Epidermal melanocyte (primary cell): ENCODE data around the gene CRKL.

ENCODE experiments used
- DNase-seq: peaks from one replicate; pipeline ENCODE4 v3.0.0; 2011; ENCODE audit warnings: low spot score; ENCODE audit not compliant: insufficient read length

The CRKL gene

DNA sequence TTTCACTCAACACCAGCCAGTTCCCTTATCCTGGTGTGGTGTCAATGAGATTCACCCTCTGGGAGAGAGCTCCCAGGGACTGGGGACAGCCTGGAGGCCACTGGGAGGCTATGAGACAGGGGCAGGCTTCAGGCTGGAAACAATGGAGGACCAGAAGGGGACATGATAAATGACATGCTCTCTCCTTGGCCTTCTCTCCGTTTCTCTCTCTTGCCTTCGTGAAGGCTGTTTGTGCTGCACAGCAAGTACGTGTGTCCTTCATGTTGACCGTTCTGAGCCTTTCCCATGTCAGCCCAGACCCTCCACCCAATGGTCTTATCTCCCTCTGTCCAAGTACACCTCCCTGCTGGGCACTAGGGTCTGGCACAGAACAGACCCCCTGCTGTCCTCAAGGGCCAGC, 63.3 kb downstream of the CRKL start:
- DNase-seq = no peak

DNA sequence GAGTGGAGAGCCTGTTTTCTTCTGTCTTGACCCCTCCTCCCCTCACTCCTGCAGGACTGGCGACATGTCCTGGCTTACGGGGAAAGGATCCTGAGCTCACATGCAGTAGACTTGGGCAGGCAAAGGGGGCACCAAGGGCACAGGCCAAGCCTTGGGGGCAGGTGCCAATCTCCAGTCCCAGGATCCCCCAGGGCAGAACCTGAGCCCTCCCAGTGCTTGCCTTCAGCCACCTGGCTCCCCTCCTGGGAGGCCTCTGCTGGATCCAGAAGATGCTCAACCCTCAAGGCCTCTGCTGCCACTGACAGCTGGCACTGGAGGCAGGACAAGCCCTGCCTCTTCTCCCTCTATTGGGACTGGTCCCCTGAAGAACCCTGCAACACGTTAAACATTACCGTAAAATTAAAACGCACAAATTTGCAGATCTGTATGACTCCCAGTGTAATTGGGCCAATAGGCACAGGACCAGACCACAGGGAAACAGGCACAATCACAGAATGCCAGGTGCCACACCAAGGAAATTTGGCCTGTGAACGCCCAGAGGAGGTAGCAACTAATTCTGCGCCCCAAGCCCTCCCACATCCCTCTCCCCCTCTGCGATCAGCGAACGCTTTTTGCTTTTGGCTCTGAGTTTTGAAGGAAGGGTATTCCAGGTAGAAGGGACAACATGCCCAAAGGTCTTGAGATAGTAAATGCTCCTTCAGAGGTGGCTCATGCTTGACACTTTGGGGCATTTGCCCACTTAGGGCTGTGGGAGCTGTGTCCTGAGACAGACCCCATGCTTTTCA, 63.9 kb downstream of the CRKL start:
- no peak for DNase-seq

DNA sequence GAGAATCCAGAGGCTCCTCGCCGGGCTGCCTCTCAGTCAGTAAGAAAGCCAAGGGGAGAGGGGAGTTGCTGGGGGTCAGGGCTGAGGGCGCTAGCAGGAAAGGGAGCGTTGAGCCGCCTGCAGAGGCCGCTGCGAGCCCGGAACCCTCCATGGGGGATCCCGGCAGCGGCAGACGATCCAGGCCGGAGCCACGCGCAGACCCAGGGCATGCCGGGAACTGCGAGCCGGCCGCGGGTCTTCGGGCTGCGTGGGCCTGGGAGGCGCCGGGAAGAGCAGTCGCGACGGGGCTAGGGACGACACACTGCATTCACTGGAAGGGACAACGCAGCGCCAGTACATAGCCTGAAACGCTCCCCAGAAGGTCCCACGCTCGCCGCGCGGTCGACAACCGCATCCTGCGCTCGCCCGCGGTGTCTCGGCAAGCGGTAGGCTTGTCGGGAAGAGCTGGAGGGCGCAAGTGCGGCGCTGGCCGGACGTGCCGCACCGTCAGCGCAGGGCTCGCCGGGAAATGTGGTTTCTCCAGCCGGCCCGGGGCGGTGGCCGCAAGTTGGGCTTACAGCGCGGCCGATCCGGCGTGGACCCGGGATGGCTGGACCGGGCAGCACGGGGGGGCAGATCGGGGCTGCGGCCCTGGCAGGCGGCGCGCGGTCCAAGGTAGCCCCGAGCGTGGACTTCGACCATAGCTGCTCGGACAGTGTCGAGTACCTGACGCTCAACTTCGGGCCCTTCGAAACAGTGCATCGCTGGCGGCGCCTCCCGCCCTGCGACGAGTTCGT, 64.8 kb downstream of the CRKL start, which contains the start of gene LZTR1:
Gene LZTR1 (plus strand): TSS at position 511 of the 776 bp plus-strand sequence. CDS start 75 bp downstream, at position 586.
- peak; percentile 77 for DNase-seq

DNA sequence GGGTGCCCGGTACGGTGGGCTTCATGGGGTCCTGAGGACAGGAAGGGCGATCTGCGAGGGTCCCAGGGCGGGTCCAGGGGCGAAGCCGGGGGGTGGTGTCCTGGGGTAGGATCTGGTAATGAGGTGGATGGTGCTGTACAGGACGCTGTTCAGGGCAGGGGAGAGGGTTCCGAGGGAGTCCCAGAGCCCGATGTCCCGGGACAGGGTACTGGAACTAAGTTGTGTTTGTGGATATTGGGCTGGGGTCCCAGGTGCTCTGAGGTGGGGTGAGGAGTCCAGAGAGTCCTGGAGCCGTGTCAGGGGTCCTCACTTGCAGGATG, 65.3 kb downstream of the CRKL start:
- DNase-seq = no peak

DNA sequence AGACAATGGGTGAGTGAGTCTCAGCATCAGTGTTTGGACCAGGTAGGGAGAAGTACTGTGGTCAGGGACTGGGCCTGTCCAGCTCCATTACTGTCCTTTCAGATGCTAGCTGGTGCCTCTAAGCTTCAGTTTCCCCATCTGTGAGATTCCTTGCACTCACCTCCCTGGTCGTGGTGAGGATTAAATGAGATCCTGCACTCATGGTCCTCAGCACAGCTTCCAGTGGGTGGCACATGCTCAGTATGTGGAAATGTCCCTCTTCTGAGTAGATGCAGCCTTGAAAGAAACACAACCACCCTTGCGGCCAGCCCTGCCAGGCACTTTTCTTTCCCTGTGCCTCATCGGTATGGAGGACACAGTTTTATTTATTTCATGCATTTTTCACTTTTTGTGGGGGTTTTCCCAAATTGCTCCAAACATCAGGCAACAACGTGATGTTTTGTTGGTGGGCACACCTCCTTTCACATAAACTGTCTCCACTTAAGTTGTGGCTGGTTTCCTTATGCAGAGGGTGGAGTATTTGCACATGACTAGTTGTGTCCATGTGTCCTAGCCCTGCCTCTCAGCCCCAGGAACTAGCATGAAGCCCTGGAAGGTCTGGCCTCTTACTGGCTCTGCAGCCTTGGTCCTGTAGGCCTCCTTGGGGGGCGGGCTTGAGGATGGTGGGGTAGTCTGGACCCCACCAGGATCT, 66.0 kb downstream of the CRKL start:
- no peak for DNase-seq

DNA sequence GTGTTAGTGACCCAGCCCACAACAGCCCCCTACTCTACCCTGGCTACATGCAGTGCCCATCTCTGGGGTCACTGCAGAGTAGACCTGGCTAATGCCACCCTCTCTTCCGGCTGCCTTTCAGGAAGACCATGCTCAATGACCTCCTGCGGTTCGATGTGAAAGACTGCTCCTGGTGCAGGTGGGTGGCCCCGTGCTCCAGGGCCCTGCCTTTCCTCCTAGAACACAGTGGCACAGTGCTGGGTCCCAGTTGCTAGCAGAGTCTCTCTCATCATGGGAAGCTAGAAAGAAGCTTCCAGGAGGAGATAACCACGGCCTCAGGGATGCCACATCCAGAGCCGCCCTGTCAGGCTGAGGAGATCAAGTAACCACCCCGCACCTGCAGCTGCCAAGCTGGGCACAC, 68.5 kb downstream of the CRKL start:
- DNase-seq = no peak

DNA sequence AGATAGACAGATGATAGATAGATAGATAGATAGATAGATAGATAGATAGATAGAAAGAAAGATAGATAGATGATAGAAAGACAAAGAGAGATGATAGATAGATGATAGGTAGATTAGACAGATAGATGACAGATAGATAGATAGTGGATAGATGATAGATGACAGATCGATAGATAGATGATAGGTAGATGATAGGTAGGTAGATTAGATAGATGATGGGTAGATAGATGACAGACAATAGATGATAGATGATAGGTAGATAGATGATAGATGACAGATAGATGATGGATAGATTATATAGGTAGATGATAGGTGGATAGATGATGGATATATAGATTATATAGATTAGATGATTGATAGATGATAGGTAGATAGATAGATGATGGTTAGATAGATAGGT, 69.2 kb downstream of the CRKL start:
- DNase-seq = no peak

DNA sequence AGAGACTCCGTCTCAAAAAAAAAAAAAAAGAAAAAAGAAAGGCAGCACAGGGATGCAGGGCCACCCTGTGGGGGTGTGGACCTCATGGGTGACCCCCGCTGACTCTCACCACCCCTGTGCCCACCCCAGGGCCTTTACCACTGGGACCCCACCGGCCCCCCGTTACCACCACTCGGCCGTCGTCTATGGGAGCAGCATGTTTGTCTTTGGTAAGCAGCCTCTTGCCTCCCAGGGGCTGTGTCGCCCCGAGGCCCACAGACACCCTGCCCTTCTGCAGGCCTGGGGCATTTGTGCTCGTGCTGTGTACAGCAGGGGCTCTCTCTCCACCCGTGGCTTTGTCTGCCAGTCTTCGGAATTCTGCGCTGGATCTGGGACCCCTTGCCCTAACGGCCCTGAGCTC, 70.2 kb downstream of the CRKL start:
- DNase-seq = no peak

DNA sequence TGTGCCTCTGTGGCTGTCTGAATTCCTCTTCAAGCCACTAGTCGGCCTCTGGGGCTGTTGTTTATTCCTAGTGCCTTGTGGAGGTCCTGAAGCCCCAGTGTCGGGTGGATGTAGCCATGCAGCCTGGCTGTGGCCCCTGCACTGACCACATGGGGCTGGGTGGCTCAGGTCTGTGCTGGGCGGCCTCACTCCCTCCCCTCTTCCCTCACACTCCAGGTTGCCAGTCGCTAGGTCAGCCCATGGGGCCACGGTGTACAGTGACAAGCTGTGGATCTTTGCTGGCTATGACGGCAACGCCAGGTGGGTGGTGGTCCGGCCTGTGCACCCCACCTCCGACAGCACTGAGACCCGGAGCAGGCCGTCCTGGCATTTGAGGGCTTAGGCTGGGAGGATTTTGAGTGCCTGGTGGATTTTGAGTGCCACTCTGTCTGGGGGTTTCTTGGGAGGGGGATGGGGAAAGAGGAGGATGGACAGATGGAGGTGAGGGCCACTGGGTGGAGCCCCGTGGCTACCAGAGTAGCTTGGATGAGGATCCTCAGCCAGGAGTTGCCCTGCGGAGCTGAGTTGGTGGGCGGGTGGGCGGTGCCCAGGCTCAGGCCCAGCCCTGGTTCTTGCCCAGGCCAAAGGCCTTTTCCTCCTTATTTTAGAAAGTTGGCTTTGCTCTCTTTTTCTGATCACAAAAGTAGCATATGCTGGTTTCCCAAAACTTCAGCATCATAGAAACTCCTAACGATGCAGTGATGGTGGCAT, 71.5 kb downstream of the CRKL start:
- no peak for DNase-seq

DNA sequence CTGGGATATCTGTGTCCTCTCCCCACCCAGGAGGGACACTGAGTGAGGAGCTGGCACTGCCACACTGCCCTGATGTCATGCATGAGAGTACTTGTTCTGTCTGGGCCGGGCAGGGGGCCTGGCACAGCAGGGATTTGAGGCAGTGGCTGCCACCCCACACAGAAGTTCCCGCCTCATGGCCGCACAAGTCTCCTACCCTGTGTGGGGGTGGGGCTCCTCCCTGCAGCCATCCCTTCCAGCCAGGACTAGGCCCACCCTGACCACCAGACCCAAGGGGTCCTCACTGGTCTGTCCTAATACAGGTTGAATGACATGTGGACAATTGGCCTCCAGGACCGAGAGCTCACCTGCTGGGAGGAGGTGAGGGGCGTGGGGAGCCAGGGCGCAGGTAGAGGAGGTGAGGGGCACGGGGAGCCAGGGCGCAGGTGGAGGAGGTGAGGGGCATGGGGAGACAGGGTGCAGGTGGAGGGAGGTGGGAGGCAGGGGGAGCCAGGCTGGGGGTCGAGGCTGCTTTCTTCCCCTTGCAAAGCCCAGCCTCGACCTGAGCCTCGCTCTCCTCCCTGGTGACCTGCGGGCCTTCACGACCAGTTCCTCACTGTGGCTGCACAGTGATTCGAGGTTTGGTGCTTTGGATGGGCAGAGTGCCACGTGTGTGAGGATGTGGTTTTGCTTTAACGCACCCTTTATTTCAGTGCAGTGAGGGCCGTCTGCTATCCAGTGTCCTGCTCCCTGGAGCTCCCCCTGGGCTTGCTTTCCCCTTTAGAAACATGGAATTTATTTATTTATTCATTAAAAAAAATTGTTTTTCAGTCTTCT, 72.3 kb downstream of the CRKL start:
- no peak for DNase-seq

DNA sequence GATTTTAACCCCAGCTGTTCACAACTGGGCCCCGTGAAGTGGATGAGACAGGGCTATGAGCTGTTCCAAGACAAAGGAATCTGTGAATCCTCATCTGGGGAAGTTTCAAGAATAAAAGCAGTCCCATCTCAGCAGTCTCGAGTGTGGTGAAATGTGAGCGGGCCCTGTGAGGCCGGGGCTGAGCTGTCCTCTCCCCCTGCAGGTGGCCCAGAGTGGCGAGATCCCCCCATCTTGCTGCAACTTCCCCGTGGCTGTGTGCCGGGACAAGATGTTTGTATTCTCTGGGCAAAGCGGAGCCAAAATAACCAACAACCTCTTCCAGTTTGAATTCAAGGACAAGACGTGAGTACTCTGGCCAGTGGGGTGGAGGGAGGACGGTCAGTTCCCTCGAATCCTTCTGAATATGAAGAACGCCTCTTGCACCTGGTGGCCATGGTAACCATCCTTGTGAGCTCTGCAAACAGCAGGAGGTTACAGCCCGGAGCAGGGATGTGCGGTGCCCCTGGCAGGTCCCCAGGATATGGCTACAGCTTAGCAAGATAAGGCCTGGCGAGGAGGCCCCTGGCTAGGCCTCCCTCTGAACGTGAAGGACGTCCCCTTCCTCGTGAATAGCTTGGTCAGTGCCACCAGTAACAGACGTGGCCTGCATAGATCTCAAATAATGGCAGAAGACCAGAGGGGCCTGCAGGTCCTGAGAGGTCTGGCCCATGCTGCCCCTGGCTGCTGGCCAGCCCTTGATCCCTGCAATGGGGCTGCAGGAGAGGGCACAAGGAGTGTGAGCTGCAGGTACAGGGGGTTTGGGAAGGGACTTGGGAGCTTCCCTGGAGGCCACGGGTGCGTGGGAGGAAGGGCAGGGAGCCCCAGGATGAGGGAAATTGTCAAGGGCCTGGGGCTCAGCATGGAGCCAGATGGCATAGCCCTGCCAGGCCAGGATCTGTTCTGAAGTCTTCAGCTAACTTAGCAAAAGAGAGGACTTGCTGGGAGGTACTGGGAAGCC, 73.3 kb downstream of the CRKL start:
- DNase-seq = no peak

DNA sequence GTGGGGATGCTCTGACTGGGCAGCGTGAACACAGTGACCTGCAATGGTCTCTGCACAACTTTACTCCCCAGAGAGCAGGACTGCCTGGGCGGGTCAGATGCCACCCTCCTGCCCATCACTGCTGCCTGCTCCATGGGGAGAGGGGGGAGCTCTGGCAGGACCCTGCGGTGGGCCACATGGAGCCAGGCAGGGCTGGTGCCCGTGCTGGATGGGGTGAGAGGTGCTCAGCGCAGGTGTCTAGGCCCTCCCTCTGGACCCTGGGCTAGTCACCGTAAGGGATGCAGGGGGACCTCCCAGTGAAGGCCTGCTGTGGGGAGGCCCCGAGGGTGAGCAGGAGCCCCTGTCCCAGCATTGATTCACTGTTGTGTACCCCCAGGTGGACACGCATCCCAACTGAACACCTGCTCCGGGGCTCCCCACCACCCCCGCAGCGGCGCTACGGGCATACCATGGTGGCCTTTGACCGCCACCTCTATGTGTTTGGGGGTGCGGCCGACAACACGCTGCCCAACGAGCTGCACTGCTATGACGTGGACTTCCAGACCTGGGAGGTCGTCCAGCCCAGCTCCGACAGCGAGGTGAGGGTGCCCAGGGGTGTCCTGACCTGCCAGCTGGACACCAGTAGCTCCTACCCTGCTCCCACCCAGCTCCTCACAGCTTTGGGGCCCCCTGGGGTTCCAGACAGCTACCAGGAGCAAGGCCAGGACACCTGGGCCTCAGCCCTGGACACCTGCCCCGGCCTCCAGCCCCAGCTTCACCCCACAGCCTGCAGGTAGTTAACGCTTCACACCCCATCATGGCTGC, 74.2 kb downstream of the CRKL start:
- DNase-seq = no peak

DNA sequence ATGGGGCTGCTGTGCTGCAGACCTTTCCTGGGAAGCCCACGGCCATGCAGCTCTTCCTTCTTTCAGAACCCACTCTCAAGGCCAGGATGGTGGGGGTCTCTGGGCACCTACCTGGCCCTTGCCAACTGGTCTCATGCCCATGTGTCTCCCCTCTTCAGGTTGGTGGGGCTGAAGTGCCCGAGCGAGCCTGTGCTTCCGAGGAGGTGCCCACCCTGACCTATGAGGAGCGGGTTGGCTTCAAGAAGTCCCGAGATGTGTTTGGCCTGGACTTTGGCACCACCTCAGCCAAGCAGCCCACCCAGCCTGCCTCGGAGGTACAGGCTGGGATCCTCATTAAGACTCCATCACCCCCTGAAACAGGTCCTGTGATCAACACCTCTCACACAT, 74.8 kb downstream of the CRKL start:
- DNase-seq = no peak

DNA sequence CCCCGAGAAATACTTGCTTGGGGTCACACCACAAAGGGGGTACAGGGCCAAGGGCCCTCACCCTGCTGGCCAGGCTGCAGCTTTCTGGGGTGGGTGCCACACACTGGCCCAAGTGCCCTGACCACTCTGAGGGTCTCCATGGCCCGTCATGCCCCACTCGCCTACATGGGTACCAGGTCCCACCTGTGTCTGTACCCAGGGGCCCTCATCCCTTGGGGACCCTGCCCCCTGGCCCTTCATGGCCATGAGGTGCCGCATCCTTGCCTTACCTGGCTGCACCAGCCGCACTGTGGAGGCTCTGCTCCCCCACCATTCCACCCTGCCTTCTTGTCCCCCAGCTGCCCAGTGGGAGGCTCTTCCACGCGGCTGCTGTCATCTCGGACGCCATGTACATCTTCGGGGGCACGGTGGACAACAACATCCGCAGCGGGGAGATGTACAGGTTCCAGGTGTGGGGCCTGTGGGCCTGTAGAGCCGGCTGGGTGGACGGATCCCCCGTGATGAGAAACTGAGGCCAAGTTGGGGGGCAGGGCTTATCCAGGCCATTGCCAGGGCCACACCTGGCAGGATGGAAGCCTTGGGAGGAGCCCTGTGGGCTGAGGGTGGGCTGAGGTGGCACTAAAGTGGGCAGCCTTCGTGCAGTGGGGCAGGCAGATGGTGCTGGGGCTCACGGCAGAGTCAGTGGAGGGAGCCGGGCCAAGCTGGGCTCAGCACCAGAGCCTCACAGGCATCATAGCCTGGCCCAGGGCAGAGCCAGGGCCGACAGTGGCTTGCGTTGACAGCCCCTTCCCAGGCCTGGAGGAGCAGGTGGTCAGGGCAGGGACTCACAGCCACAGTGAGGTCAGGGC, 75.5 kb downstream of the CRKL start:
- DNase-seq = no peak

DNA sequence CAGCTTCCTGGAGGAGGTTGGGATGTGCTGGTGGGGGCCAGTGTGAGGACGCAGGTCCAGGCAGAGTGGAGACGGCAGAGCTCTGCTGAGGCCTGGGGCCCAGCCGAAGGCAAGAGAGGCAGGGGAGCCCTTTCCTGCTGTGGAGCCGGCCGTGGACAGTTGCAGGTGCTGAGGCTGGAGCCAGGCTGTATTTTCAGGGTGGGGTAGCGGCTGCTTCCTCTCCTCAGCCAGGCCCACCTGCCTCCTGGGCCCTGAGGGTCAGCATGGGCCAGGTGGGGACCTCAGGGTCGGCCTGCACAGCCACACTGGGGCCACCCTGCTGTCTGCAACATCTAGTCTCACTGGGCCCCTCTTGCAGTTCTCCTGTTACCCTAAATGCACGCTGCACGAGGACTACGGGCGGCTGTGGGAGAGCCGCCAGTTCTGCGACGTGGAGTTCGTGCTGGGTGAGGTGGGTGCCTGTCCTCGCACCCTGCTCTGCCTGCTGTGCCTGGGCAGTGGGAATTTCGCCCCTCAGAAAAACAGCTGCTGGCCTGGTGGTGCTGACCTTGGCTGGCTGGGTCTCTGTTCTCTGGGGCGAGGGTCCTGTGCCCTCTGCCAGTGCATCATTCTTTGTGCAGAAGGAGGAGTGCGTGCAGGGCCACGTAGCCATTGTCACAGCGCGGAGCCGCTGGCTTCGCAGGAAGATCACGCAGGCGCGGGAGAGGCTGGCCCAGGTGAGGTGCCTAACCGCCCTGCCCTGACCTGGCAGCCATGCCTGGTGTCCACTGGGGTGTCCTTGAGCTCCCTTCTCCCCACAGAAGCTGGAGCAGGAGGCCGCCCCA, 76.3 kb downstream of the CRKL start:
- DNase-seq = no peak

DNA sequence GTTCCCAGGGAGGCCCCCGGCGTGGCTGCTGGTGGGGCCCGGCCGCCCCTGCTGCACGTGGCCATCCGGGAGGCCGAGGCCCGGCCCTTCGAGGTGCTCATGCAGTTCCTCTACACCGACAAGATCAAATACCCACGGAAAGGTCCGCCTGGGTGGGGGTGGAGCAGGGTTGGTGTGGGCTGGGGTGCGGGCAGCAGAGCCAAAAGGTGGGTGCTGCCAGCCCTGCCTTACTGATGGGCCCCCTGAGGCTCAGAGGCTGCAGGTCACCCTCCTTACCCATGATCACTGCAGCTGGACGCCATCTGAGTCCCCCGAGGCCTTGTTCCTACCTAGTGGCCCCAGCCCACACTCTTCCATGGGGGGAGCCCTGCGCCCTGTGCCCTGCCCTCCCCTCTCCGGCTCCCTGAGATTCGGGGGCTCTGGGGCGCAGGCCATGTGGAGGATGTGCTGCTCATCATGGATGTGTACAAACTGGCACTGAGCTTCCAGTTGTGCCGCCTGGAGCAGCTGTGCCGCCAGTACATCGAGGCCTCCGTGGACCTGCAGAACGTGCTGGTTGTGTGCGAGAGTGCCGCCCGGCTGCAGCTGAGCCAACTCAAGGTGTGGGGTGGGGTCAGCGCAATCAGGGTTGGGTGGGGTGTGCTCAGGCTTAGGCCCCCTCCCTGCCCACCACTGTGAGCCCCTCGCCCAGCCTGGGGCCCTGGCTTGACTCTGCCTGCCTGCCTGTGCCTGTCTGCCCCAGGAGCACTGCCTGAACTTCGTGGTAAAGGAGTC, 77.1 kb downstream of the CRKL start:
- DNase-seq = no peak
